ENCODE measurements around the gene OCEL1.

- TF ChIP-seq GATA2 (IDR thresholded peaks at IDR 0.05; ENCODE audit: low read depth, low read length) (no peak), GATA3 (IDR thresholded peaks at IDR 0.05; ENCODE audit: low read depth, low read length) (no peak)
These were observed 22.2 kb downstream of the OCEL1 start for GRCh38 chr19:17248011-17248776.
